Dedifferentiated amniotic fluid mesenchymal stem cell (primary cell): ENCODE results near the gene ANKS6.

ENCODE experiments used
- DNase-seq: peaks from one replicate; pipeline ENCODE4 v3.0.0-alpha.2; 2016; ENCODE audit errors: extremely low spot score

The ANKS6 gene

GRCh38 chr9:98791608-98792490 lies 4.5 kb downstream of the ANKS6 start:
- DNase-seq: no peak

- DNase-seq: peak; percentile 93
Measured at GRCh38 chr9:98790842-98791607, 5.3 kb downstream of the ANKS6 start.

GRCh38 chr9:98790134-98790841 lies 6.1 kb downstream of the ANKS6 start:
- no peak for DNase-seq

DNA sequence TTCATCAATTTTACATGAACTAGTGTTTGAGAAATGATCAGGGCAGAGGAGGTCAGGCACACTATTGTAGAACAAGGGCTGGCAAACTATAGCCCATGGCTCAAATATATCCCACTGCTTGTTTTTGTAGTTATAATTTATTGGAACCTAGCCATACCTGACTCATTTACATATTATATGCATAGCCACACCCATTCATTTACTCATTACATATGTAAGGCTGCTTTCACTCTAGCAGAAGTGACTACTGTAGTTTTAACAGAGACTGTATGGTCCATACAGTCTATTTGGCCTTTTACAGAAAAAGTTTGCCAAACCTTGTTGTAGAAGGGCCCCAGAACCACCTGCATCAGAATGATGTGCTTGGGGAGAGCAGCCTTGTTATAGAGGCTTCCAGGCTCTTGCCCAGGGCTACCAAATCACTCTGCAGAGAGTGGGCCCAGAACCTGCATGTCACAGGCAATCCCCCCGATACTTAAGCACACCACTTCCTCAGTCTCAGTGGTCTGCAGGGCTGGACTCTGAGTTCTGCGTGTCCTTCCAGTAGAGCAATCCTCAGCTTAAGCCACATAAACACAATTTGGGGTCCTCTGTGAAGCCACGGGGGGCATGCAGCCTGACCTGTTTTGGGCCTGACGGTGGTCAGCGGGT lies 6.7 kb downstream of the ANKS6 start:
- DNase-seq: no peak

DNA sequence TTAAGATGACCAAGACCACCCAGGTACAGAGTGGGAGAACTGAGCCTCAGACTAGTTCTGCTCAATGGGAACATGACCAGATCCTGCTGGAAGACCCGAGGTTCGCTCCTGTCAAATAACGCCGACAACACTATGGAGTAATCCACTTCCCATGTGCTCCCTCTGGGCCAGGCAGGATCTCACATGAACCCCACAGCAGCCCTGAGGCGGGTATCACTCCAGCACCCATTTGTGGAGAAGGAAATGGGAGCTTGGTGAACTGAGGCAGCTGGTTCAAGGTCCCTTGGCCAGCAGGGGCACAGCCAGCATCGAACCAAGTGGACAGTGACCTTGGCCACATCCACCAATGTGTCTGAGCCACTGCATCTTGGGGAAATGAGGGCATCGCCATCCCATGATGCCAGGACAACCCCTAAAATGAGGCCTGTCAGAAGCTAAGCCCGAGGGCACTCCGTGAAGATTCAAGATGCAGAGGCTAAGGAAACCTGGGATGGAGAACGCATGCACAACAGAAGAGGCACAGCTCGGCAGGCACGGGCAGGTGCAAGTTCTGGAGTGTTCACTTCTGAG lies 8.5 kb downstream of the ANKS6 start:
- DNase-seq: no peak

DNA sequence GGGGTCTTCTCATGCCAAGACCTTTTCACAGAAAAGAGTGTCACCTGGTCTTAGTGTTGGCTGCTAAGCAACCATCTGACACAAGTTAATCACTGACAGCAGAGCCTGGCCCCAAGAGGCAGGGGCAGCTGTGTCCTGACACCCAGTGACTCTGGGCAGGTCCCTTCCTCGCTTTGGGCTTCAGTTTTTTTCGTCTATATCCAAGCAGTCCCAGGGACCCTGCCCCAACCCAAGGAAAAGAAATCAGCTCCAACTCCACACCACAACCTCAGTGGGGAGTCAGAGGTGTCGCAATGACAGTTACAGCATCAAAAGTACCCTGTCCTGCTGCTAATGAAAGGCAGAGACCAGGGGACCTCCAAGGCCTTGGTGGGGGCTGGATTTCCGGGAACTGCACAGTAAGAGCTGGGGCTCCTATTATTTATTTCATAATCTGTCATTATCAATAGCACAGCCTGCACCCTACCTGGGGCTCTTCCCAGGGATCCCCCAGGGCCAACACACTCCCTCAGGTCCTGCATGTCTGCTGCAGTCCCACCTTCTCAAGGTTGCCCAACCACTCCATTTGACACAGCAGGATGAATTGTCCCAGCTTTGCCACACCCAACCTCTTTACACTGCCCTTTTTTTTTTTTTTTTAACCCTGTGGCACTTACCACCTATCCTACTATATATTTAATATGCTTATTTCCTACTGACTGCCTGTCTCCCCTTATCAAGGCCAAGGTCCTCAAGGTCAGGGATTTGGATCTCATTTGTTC lies 9.4 kb downstream of the ANKS6 start:
- no peak for DNase-seq

GRCh38 chr9:98784831-98785806 lies 11.2 kb downstream of the ANKS6 start:
- DNase-seq: no peak

DNA sequence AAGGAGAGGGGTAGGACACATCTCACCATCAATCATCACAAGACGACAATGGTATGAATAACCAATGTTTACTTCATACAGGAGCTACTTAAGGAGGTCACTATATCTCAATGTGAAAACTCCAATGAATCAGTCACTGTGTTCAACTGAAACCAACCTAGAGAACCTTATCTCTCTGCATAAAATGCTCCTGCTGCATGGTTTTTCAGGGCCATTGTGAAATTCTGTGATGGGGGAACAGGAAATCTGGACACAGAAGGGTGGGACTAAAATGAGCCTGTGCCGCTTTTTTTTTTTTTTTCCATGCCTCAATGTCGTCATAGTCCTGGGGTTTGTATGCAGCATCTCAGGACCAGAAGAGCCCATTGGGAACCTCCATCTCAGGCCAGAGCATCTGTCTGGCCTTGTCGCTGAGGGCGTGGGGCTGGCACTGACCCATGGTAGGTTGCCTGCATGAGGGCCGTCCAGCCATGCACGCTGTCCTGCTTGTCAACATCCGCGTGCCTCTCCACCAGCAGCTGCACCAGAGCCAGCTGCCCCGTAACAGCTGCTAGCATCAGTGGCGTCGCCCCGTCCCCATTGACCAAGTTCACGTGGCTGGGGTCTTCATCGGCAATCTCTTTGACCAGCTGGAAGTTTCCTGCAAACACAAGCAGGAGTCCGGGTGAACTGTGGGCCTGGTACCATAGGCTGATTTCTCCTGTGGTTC lies 12.7 kb downstream of the ANKS6 start:
- DNase-seq: no peak

DNA sequence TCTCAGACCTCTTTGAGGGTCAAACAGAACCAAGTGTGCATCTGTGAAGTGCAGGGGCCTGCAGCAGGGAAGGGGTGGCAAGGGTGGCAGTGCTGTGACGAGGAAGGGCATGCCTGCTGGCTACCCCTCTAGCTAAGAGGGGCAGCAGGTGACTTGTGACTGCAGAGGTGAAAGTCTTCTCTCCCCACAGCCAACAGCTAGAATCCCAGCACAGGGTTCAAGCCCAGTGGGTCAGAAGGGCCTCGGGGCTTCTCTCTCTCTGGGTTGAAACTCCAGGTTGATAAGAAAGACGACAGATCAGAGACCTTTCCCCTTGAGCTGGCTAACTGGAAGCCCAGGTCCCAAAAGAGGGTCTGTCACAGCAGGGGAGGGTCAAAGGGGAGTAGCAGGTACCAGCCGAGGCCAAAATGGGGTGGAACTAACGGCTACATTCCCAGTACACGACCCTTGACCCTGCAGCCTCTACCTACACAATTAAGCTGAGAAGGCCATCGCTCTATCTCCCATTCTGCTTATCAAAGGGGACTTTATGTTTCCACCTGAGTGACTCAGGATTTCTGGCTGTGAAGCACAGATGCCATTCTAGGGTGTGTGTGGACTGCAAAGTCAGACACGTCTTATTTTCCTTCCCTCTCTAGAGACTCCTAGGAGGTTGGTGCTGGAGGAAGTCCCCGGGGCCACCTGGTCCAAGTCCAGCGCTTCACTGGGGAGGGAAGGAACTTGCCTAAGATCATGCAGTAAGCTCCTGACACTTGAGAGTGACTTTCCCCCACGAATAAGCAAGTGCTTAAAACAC lies 14.6 kb downstream of the ANKS6 start:
- DNase-seq: no peak

- DNase-seq: no peak
Measured at GRCh38 chr9:98780059-98780749, 16.2 kb downstream of the ANKS6 start.

GRCh38 chr9:98778711-98779530 lies 17.4 kb downstream of the ANKS6 start:
- DNase-seq: no peak

- DNase-seq: no peak
Measured at GRCh38 chr9:98778251-98778650, 18.1 kb downstream of the ANKS6 start.

DNA sequence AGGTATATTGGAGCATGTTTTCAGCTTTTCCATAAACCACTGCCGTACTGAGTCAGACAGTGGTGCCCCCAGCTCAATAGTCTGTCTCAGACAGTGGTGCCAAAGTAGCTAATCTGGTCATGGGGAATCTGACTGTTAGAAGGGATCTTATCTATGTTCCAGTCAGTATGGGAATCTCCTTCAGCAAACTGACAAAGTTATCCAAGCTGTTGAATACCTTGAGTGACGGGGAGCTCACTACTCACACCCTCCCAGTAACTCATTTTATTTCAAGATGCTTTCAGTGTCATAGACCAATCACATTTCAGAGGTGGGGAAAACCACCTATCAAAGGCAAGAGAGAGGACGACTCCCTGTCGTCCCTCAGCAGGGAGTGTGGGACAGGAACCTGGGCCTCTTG lies 18.7 kb downstream of the ANKS6 start:
- DNase-seq: no peak

- DNase-seq: peak; percentile 67
Measured at GRCh38 chr9:98775831-98776441, 20.4 kb downstream of the ANKS6 start.

DNA sequence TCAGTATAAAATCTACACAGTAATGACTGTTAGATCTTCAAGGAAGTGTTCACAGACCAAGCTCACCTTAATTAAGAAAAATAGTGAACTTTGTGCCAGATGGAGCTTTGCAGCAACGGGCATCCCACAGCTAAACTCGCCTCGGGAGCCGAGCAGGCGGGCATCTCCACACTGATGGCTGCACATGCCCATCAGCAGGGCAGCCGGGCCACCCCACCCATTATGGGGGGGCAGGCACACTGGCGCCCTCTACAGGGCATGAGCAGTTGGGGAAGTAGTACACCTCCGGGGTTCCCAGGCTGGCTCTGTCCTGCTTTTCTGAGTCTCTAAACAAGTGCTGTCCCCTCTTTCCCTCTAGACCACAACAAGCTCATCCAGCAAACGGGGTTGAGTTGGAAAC lies 21.6 kb downstream of the ANKS6 start:
- DNase-seq: no peak

GRCh38 chr9:98773721-98774120 lies 22.6 kb downstream of the ANKS6 start:
- no peak for DNase-seq
